Progenitor cell of endocrine pancreas (in vitro differentiated cells): ENCODE data around the gene MFRP. TPM values are rescaled to one million over a fixed set of nuclear protein-coding genes. Genes with fewer than 3 reads are reported as not detected.

ENCODE experiments used
- DNase-seq: peaks from one replicate; pipeline ENCODE4 v3.0.0; 2021; ENCODE audit warnings: low spot score; ENCODE audit not compliant: unreplicated experiment
- H3K27ac Mint-ChIP-seq: 2 replicates; pipeline ENCODE4 v1.8.0; 2021; ENCODE audit warnings: mild to moderate bottlenecking, moderate library complexity, mixed read lengths
- H3K27me3 Mint-ChIP-seq: 2 replicates; pipeline ENCODE4 v1.8.0; 2021; ENCODE audit warnings: mixed read lengths
- H3K36me3 Mint-ChIP-seq: 2 replicates; pipeline ENCODE4 v1.8.0; 2022; ENCODE audit warnings: mixed read lengths; ENCODE audit not compliant: insufficient read depth
- H3K4me1 Mint-ChIP-seq: 2 replicates; pipeline ENCODE4 v1.8.0; 2021; ENCODE audit warnings: low read depth, mixed read lengths
- H3K4me3 Mint-ChIP-seq: 2 replicates; pipeline ENCODE4 v1.8.0; 2021; ENCODE audit warnings: low read depth, mild to moderate bottlenecking, moderate library complexity, mixed read lengths
- H3K9me3 Mint-ChIP-seq: 2 replicates; pipeline ENCODE4 v1.8.0; 2021; ENCODE audit warnings: low read depth, mixed read lengths
- CTCF ChIP-seq: fragments of 200-600 bp; sonication (generic); IDR thresholded peaks from one replicate; pipeline ENCODE4 v1.5.0; 2021; ENCODE audit warnings: antibody characterized with exemption, mild to moderate bottlenecking; ENCODE audit not compliant: unreplicated experiment
- total RNA-seq: library from RNA; stranded (reverse); gene quantifications from 2 replicates; pipeline ENCODE4 v1.2.1, GENCODE V29; 2021

MFRP gene
- total RNA-seq, 1 donor from 2014 or later = not detected

GRCh38 chr11:119336744-119337469, 9.6 kb downstream of the MFRP start:
- no peaks in the 10 kb centered on the region for H3K9me3 Mint-ChIP-seq
- H3K4me3 Mint-ChIP-seq = peak overlapping the region; percentile 31
- H3K27me3 Mint-ChIP-seq = peaks cover 25% of the 10 kb centered on the region
- peak overlapping the region; percentile 8 for H3K27ac Mint-ChIP-seq
- peaks cover 3% of the 10 kb centered on the region for H3K36me3 Mint-ChIP-seq
- peaks cover 9% of the 10 kb centered on the region for H3K4me1 Mint-ChIP-seq
- no peak for TF ChIP-seq CTCF
- DNase-seq = no peak

- H3K27me3 Mint-ChIP-seq = peaks cover 16% of the 10 kb centered on the region
- no peak for TF ChIP-seq CTCF
- peak overlapping the region; percentile 8 for H3K27ac Mint-ChIP-seq
- peak overlapping the region; percentile 95 for H3K4me3 Mint-ChIP-seq
- H3K36me3 Mint-ChIP-seq = peaks cover 3% of the 10 kb centered on the region
- DNase-seq = no peak
- H3K4me1 Mint-ChIP-seq = peaks cover 9% of the 10 kb centered on the region
- no peaks in the 10 kb centered on the region for H3K9me3 Mint-ChIP-seq
Measured at GRCh38 chr11:119335655-119336543, 10.6 kb downstream of the MFRP start.

GRCh38 chr11:119335091-119335654, 11.3 kb downstream of the MFRP start:
- DNase-seq = no peak
- peak overlapping the region; percentile 95 for H3K4me3 Mint-ChIP-seq
- H3K27ac Mint-ChIP-seq = peak overlapping the region; percentile 98

GRCh38 chr11:119334174-119334930, 12.2 kb downstream of the MFRP start, which contains the start of gene RNF26:
TSS of gene RNF26 (plus strand) at chr11:119334527. CDS start at chr11:119335123, 596 bp downstream.
- peak within 1 kb of the TSS; percentile 98 for H3K27ac Mint-ChIP-seq
- H3K27me3 Mint-ChIP-seq = peaks cover 15% of the 10 kb centered on the region
- H3K36me3 Mint-ChIP-seq = peaks cover 3% of the 10 kb centered on the region
- no peaks in the 10 kb centered on the region for H3K9me3 Mint-ChIP-seq
- peak; percentile 85 for DNase-seq
- peaks cover 9% of the 10 kb centered on the region for H3K4me1 Mint-ChIP-seq
- TF ChIP-seq CTCF = no peak
- peak within 1 kb of the TSS; percentile 95 for H3K4me3 Mint-ChIP-seq

More at GRCh38 chr11:119335091-119335654, 11.3 kb downstream of the MFRP start:
- Mint-ChIP-seq H3K9me3 (no peaks in the 10 kb centered on the region), H3K4me1 (peaks cover 9% of the 10 kb centered on the region), H3K36me3 (peaks cover 3% of the 10 kb centered on the region), H3K27me3 (peaks cover 13% of the 10 kb centered on the region)
- TF ChIP-seq CTCF = no peak
